ENCODE measurements around the gene SIN3B.

The SIN3B gene

DNA sequence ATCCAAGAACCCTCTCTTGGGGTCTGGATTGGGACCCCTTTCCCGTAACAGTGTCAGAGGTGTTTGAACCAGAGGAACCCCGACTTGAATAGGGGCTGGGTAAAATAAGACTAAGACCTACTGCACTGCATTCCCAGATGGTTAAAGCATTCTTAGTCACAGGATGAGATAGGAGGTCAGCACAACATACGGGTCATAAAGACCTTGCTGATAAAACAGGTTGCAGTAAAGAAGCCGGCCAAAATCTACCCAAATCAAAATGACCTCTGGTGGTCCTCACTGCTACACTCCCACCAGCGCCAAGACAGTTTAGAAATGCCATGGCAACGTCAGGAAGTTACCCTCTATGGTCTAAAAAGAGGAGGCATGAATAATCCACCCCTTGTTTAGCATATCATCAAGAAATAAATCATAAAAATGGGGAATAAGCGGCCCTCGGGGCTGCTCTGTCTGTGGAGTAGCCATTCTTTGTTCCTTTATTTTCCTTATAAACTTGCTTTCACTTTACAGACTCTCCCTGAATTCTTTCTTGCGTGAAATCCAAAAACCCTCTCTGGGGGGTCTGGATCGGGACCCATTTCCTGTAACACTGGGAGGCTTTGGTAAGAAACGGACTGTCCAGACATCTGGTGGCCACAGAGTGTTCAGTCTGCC, 4.4 kb upstream of the SIN3B start:
- DNase-seq = no peak

DNA sequence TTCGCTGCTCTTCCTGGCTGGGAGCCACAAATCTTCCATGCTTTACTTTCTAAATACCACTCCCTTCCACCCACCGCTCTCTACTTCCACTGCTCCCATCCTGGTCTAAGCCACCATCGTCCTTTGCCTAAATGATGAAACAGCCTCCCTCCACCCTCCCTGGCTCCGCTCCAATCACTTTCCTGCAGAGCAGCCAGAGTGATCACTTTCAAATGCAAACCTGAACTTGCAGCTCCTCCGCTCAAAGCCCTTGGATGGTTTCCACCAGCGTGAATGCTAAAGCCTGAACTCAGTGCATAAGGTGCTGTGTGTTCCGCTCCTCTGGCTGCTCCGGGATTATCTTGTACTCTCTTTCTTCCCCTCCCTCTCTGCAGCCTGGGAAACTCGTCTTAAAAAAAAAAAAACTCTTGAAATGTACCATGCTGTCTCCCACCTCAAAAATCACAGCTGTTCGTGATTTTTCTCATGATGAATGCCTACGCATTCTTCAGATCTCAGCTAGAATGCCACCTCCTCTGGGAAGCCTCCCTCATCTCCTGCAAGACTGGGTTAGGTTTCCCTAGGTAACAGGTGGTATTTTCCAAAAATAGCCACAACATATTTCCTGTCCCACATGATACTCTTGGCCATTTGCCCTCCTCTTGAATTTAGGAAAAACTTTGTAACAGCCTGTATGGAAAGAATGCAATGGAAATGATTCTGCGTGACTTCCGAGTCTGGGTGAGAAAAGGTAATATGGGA, 3.7 kb upstream of the SIN3B start:
- DNase-seq = peak; percentile 12

DNA sequence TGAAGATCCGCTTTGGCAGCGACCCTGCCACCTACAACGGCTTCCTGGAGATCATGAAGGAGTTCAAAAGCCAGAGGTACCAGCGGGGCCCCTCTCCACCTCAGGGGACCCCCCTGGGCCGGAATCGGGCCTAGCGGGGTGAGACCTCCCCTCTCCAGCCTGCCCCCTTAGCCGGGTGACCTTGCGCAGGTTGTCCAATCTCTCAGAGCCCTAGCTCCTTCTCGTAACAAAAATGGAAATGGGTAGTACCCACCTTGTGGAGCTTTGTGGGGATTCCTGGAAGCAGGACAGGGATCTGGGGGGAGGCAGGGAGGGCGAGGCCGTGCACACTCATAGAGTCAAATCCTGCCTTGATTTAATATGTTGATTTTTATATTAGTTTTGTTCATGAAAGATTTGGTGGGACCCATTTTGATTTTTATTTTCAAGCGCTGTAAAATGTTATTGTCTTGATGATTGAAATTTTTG, 658 bp downstream of the SIN3B start:
- DNase-seq = no peak

DNA sequence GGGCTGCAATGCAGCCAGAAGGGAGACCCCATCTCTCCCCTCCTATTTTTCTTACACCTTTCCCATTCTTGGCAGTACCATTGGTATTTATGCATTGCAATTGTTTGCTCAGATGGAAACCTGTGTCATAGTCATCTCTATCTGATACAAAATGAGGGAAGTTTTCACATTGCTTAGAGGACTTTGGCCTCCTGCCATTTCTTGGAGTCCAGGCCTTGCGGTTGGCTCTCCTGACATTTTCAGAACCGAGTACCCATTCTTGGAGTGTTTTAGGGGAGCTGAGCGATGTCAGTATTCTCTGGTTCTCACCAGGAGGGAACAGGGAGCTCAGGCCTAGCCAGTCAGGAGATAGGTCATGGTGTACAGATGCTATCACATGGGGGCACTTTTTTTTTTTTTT, 1.5 kb downstream of the SIN3B start:
- peak; percentile 32 for DNase-seq

DNA sequence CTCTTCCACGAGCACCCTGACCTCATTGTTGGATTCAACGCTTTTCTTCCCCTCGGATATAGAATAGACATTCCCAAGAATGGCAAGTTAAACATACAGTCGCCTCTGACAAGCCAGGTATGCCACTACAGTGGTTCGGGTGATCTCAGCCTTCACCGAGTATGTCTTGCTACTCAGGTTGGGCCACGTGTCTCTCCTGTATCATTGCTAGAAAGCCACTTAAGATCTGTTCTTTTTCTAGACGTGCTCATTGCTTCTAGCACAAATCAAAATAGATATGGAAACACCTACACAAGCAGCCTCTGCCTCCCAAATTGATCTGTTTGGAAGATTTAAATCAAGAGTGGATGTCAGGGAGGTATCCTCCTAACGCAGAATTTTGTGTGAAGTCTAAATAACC, 2.3 kb downstream of the SIN3B start:
- DNase-seq = no peak

DNA sequence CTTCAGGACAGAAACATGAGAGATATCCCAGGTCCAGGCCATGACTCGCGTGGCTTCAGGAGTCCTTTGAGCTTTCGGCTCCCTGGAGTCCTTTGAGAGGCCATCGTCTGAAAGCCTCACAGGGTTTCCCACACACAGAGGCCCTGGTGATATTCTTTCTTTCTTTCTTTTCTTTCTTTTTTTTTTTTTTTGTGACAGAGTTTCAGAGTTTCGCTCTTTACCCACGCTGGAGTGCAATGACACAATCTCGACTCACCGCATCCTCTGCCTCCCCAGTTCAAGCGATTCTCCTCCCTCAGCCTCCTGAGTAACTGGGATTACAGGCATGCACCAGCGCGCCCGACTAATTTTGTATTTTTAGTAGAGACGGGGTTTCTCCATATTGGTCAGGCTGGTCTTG, 5.5 kb downstream of the SIN3B start:
- DNase-seq = no peak

DNA sequence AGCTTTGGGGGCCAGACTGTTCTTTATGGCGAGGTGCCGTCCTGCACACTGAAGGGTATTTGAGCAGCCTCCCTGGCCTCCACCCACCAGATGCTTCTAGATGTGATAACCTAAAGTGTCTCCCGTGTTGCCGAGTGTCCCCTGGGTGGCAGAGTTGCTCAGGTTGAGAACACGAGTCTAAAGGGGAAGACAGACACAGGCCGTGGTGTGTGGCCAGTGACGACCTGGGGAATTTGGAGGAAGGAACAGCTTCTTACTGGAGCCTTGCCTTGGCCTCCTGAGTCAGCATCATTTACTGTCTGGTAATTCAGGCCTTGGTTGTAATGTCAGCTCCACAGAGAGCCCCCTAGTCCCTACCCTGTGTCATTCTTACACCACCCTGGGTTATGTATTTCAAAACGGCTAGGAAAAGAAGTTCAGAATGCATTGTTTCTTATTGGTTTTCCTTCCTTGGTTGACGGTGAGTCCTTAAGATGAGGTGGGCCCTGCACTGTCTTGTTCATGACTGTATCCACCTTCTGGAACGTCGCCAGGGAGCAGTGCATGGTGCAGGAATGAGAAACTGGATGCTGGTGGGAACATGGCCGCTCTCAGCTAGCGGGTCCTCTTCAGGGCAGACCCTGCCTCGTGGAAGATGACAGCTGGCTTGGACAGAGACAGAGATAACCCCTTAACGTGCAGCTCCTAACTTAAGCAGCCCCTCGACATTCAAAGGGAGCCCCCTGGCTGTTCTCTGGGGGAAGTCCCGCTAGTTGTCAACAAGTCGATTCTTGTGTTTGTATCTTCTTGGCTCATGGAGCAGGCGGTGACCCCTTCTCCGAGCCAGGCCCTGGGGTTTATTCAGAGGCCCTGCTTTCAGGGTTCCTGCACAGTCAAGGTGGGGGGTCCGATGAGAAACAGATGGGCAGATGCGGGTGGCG, 7.2 kb downstream of the SIN3B start:
- DNase-seq = peak; percentile 80

DNA sequence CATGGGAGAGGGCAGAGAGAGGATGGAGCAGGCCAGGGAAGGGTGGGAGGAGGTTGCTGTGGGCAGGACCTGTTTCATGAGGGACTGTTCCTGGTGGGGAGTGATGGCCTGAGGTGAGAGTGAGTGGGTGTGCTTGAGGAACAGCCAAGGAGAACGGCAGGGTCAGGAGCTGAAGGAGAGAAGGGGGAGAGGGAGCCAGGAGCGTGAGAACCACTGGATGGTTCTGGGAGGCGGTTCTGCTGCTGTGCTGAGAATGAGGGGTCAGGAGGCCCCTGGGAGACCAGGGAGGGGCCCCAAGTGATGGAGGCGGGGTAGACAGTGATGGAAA, 7.8 kb downstream of the SIN3B start:
- no peak for DNase-seq

DNA sequence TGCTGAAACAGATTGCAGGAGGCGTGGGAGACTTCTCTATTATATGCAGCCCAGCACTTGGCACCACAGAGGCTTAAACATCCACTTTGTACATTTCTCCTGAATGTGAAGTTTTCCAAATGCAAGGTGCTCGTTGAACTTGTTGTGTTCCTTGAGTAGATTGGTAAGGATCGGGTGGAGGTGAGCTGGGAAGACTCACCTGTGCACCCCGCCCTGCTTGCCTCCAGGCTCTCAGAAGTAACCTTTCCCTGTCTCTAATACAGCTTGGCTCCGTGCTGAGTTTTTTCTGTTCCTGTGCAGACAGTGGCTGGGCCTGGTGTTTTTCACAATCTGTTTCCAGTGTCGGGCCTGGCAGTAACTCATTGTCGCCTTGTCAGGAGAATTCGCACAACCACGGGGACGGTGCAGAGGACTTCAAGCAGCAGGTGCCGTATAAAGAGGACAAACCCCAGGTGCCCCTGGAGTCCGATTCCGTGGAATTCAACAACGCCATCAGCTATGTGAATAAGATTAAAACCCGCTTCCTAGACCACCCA, 12.3 kb downstream of the SIN3B start:
- DNase-seq = no peak

DNA sequence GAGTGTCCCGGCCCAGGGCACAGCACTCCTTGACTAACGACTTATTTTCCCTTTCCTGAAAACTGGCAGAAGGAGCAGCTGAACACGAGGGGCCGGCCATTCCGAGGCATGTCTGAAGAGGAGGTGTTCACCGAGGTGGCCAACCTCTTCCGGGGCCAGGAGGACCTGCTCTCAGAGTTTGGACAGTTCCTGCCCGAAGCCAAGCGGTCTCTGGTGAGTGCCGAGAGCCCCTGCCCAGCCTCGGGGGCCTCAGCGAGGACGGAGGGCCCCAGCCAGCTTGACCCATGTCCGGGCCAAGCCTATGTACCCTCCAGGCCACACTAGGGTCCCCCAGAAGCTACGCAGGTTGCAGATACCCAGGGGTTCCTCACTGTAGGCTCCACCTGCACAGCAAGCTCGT, 17.7 kb downstream of the SIN3B start:
- no peak for DNase-seq

DNA sequence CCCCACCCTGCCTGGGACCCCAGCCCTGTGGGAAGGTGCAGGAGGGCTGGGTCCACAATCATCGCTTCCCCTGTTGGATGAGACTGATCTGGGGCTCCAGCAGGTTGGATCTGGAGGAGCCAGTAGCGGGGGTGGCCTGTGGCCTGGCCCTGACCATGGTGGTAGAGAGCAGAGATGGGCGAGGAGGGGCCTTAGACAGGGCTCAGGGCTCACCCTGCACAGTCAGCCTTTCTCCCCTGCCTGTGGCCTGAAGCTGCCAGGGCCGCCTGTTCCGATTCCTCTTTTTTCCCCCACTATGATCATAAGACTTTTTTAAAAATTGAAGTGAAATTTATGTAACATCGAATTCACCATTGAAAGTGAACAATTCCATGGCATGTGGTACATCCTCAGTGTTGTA, 18.2 kb downstream of the SIN3B start:
- DNase-seq = no peak

DNA sequence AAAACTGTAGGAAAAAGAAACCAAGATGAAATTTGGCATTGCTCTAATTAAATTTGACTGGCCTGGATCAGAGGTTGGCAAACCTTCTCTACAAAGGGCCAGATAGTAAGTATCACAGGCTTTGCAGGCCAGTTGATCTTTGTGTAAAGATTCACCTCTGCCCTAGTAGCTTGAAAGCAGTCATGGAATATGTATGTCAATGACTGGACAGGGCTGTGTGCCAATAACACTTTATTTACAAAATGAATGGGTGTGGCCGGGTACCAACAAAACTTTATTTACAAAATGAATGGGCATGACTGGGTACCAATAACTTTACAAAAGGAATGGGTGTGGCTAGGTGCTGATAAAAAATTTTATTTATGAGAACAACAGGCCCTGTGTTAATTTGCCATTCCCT, 20.0 kb downstream of the SIN3B start:
- DNase-seq = no peak

DNA sequence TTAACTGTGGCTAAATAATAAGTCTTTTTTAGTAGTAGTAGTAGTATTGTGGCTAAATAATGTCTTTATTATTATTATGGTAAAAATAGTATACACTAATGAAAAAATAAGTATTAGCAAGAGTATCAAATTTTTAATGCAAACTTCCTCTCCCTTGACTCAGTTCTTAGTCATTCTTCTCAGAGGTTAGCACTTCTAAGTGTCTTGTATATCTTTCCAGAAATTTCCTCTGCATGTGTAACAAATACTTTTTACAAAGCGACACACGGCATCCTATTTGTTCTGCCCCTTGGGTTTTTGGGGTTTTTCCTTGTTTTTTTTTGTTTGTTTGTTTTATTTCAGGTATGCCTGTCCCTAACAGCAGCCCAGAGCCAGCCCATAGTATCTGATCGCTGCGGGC, 20.9 kb downstream of the SIN3B start:
- no peak for DNase-seq

DNA sequence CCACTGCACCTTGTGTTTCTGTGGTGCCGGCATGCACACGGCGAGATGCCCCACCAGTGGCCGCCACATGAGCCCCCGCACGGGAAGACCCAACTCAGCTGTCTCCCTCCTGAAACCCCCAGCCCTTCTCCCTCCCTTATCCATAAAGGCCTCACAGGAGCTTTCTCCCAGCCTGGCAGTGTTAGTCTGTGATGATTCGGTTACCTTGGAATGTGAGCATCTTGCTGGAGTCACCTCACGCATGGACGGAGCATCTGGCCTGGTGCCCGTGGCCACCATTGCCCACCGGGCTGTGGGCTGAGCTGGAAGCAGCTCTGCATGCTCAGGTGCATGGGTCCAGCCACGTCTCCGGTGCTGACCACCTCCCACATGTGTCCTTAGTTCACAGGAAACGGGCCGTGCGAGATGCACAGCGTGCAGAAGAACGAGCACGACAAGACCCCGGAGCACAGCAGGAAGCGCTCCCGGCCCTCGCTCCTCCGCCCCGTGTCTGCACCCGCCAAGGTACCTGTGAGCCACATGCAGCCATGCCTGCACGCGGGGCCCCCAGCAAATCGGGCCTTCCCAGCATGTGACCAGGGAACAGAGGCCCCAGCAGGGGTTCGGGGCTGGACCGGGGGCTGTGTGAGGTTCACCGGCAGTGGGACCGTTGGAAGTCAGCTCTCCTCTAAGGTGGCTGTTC, 22.0 kb downstream of the SIN3B start:
- DNase-seq = no peak

DNA sequence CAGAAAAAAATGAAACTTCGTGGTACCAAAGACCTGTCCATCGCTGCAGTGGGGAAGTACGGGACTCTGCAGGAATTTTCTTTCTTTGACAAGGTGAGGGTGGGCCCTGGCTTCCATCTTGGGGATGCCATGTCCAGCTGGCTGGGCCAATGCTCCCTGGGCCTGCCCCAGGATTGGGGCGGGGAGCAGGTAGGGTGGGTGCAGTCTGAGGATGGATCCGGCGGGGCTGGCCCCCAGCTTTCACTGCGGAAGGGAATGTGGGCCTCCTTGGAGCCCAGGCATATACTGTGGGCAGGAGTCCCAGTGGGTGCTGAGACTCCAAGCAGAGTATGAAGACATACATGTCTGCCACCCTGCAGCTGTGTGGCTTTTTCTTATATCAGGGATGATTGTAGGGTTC, 23.9 kb downstream of the SIN3B start:
- no peak for DNase-seq

DNA sequence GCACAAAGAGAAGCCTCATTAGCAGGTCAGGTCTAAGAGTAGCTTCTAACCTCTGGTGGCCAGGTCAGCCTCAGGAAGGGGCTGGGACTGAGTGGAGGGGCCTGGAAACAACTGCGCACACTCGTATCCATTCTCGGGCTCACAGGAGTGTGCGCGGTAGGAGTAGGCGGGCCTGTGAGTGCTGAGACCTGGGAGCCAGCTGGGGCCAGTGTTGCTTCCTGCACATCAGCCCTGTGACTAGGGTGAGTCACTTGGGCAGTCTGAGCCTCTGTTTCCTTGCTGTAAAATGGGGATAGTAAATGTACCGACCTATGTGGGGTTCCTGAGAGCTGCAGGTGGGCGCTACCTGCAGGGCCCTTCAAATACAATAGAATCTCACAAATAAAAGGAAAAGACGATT, 26.9 kb downstream of the SIN3B start:
- no peak for DNase-seq

DNA sequence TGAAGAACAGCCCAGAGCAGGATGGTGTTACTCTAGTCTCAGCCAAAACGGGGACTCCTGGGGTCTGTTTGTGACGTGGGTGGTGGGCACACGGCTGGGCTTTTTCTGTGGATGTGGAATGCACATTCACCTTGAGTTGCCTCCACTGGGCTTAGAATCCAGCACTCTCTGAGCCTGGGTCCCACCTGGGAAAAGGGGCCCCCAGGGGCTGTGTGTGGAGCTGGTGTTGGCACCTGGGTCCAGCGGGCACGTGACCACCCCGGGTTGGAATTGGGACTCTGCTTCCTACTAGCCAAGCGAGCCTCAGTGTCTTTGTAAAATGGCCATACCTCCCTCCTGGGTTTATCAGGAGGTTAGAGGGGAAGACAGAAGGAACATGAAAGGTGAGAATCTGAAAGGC, 30.4 kb downstream of the SIN3B start:
- DNase-seq = no peak

DNA sequence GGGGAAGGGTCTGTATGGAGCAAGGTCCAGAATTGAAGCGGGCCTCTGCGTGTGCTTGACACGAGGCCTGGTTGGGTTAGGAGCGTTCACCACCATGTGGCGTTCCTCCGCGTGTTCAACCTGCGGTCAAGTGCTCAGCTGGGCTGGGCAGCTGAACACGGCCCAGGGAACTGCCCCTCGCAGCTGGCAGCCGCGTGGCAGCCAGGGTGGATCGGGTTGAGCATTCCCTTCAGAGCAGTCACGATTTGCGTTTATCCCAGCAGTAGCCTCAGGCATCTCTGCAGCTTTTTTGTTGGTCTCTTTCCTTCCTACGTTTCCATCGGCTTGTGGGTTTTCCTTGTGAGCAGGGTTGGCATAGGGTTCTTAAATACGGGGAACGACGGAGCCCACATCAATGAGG, 30.9 kb downstream of the SIN3B start:
- DNase-seq = no peak

DNA sequence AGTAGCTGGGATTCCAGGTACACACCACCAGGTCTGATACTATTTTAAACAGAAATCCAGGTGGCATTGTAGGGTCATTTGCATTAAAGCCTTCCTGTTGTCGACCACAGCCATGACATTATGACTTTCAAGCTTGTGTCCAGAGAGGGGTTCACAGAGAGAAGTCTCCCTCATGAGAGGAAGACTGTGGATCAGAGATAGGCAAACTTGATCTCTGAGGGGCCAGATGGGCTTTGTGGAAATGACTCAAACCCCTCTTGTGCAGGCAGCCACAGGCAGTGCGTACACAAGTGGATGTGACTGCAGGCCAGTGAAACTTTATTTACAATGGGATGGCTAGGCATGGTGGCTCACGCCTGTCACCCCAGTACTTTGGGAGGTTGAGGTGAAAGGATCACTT, 31.8 kb downstream of the SIN3B start:
- DNase-seq = peak; percentile 41

DNA sequence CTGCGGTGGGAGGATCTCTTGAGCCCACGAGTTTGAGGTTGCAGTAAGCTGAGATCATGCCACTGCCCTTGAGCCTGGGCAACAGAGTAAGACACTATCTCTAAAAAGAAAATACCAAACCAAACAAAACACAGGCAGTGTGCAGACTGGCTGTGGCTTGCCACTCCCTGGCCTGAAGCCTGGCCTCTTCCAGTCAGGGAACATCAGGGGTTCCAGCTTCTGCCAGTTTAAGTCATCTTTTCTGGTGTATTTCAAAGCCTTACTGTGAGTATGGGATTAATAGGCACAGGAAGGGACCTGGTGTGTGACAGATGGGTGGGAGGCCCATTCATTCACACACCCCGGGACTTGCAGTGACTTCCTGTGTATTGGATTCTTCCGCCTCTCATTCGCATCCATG, 32.6 kb downstream of the SIN3B start:
- DNase-seq = no peak

DNA sequence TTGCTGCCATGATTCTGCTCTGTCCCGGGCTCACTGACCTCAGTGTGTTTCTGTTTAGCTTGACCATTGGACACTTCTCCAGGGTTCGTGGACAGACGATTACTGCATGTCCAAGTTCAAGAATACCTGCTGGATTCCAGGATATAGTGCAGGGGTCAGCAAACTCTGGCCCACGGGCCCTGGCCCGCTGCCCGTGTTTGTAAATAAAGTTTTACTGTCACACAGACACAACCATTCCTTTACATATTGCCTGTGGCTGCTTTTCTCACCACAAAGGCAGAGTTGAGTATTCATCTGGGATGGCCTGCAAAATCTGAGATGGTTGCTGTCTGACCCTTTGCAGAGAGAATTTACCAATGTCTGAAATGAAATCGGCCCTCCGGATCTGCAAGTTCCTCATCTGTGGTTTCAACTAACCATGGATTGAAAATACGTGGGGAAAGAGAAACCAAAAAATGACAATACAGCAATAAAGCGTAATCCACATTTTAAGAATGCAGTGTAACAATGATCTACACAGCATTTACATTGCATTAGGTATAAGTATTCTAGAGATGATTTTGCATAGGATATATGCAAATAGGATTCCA, 33.7 kb downstream of the SIN3B start:
- peak; percentile 47 for DNase-seq

DNA sequence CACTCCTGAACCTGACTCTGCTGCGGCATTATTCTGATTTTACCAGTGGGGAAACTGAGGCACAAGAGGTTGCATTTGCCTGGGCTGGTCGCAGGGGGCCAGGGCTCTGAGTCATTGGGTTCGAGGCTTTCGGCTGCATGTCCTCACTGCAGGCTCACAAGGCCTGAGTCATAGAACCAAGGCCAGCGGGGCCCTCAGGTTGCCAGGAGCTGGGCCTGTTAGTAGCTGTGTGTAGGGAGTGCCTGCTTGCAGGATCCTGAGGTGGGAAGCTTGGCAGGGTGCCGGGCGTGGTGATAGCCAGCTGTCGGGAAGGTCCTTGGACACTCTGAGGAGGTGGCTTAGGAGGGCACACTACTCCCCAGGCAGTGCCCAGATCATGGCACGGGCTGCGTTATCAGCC, 38.0 kb downstream of the SIN3B start:
- no peak for DNase-seq

Data from hematopoietic multipotent progenitor cell treated with erythropoietin and hydrocortisone succinate and interleukin-3 and kit ligand, for 6 days (in vitro differentiated cells).